NCI-H2029 treated with DMSO at 0.1 percent for 48 hours (cell line): ENCODE data around the gene FN3KRP.

Experiments
- DNase-seq: peaks from one replicate; lab custom pipeline; 2025; lab: John Stamatoyannopoulos, UW

FN3KRP gene

DNA sequence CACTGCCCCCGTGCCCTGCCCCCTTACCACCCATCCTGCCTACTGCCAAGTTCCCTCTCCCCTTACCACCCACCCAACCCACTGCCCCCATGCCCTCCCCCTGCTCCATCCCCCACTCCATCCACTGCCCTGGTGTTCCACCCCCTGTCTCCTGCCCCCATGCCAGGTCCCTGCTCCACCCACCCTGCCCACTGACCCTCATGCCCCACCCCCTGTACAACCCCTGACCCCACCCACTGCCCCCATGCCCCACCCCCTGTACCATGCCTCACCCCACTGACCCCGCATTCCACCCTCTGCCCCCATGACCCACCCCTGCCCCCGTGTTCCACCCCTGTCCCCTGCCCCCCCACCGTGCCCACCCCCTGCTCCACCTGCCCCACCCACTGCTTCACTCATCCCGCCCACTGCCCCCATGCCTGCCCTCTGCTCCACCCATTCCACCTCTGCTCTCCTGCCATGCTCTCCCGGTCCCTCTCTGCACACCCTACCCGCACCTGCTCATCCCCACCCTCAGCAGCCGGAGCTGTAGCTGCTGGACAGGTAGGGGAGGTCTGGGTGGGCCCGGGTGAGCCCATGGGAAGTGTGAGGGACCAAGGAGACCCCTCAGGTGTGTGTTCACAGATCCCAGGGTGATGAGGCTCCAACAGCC is 7.4 kb upstream of the FN3KRP start:
- no peak for DNase-seq

DNA sequence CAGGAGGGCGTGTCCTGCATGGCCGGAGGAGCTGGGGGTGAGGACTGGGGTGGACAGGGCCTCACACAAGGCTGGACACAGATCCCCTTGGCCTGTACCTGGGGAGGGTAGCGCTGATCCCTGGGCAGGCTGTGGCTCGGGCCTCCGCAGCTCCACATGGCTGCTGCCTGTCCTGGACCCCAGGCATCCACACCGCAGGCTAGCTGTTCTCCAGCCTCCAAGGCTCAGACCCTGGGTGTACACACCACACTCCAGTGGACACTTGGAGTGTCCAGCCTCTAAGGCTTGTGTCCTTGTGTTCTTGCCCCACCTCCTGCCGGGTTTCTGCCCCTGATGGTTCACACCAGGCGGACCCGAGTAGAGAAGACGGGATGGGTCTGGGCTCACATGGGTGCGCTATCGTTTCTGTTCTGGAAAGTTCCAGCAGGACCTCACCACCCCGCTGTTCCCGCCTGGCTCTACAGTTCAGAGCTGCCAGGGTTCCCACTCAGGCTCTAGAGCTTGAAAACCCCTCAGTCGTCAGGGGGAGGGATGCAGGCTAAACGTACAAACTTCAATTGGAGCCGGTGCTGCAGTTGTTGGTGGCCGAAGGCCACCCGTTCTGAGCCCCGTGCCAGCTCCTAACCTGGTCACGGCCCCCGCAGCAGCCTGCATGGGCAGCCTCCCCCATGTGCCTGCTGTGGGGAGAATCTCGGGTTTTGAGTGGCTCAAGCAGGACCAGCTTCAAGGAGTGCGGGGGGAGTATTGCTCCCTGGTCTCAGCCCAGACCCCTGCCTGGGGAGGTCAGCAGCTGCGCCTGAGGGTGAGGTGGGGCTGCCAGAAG is 6.6 kb upstream of the FN3KRP start:
- no peak for DNase-seq

DNA sequence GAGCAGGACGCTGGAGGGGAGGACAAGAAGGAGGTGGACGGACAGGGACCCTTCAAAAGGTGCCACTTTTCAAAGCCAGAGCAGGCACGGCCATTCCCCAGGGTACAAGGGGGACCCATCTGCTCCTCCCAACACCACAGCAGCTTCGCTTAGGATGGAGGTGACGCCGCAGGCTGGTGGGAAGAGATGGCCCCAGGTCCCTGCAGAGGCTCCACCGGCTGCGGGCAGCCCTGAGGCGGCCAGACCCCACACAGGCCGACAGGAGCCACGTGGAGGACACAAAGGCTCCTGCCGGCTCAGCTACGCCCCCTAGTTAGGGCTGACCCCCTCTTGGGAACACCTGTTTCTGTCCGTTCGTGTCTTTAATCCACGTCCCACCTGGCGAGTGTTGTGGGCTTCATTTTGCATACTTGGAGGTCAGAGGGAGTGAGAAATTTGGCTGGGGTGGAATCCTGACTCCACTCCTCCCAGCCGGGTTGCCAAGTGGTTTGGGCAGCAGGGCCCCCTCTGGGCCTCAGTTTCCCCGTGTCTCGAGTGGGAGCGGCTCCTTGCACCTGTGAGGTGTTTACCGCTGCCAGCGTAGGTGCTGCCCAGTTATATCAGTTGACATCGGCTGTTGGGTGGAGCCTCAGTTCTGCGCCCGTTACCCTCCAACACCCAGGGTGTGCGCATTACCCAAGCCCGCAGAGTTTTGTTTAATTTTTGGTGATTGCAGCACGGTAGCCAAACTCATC is 5.8 kb upstream of the FN3KRP start:
- no peak for DNase-seq

DNA sequence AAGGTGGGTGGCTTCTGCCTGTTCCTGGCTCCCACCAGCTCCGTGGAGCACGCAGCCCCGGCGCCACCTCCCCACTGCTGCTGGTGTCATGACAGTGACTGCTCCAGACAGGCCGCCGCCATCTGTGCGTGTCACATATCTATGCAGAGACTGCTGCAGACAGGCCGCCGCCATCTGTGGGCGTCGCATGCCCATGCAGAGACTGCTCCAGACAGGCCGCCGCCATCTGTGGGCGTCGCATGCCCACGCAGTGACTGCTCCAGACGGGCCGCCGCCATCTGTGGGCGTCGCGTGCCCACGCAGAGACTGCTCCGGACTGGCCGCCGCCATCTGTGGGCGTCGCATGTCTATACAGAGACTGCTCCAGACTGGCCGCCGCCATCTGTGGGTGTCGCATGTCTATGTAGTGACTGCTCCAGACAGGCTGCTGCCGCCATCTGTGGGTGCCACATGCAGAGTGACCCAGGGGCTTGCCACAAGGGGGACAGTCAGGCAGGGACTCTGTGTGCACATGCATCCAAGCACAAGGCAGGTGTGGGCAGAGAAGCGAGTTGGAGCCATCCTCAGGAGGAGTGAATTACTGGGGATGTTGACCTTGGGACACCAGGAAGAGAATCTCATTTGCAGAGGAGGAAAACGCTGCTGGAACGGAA is 3.3 kb upstream of the FN3KRP start:
- DNase-seq: no peak

DNA sequence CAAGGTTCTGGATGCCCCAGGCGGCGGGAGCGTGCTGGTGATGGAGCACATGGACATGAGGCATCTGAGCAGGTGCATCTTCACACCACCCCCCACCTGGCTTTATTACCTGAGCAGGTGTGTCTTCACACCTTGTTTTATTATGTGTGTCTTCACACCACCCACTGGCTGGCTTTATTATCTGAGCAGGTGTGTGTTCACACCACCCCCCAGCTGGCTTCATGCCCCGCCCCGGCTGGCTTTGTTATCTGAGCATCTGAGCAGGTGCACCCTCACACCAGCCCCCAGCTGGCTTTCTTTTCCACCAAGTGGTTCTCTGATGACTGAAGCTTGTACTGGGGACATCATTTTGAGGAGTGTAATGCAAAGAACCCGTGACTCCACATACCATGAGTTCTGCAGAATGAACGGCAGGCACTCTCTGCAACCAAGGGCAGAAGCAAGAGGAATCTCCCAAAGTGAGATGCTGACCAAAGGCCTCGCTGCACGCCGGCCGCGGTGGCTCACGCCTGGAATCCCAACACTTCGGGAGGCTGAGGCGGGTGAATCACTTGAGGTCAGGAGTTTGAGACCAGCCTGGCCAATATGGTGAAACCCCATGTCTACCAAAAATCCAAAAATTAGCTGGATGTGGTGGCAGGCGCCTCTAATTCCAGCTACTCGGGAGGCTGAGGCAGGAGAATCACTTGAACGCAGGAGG is 2.6 kb downstream of the FN3KRP start:
- DNase-seq: no peak

DNA sequence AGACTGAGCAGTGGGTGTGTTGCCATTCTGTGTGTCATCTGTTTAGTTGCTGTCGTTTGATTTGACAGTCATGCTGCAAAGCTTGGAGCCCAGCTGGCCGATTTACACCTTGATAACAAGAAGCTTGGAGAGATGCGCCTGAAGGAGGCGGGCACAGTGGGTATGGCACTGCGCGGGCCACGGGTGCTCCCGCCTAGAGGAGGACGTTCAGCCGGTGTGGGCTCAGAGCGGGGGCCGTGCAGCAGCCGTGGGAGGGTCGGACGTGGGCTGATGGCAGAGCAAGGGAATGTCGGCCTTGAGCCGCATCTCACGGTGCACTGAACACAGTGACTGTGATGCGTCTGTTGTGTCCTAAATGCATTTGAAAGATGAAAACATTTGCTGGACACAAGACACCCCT is 3.7 kb downstream of the FN3KRP start:
- no peak for DNase-seq

DNA sequence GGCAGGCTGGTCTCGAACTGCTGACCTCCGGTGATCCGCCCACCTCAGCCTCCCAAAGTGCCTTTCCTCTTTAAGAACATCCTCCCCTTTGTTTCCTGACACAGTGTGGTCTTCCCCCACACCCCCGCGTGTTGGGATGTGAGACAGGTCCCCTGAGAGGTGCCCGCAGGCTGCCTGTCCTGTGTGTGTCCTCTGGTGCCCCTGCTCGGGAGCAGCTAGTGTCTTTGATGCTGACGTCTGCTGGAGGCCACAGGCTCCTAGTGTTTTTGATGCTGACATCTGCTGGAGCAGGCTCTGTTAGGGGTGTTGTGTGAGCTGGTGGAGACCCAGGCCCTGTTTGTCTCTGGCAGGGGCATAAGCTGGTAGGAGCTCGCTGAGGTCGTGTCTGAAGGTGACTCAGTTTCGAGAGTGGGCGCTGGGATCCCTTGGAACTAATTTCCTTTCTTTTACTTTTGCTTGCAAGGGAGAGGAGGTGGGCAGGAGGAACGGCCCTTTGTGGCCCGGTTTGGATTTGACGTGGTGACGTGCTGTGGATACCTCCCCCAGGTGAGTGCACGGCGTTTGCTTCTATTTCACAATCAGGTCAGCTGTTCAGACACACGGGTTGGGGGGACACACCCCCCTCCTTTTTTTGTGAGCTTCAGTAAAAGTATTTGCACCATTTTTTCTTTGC is 6.0 kb downstream of the FN3KRP start:
- DNase-seq: no peak

DNA sequence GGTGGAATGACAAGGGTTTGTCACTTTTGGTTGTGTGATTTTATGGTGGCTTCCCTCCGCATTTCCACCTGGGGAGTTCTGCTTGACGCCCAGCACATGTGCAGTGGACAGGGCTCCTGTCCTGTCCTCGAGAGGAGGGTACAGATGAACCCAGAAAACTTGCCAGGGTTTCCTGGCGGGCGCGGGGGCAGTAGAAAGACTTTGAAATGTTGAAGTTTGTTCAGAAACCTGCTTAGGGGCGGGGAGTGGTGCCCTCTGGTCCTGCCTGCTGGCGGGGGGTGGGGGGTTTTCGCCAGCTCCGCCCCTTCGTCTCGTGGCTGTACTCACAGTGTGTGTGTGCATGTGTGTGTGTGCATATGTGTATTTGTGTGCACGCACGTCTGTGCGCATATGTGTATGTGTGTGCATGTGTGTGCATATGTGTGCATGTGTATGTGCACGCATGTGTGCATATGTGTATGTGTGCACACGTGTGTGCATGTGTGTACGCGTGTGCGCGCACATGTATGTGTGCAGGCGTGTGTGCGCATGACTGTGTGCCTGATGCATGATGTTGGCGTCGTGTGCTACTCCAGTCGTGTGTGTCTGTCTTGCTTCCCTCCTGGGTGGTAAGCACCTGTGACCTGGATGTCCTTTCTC is 6.8 kb downstream of the FN3KRP start:
- DNase-seq: no peak

DNA sequence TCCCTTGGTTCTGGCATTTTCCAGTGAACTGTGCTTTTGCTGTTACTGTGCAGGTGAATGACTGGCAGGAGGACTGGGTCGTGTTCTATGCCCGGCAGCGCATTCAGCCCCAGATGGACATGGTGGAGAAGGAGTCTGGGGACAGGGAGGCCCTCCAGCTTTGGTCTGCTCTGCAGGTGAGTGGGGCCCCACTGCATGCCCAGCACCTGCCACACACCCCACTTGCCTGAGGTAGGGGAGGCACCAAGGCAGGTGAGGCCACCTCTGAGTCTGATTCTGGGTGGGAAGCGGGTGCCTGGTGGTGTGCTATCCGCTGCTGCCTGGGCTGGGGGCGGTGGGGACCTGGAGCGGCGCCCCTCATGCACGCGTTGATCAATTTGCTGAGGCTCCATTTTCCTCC is 9.9 kb downstream of the FN3KRP start:
- no peak for DNase-seq

DNA sequence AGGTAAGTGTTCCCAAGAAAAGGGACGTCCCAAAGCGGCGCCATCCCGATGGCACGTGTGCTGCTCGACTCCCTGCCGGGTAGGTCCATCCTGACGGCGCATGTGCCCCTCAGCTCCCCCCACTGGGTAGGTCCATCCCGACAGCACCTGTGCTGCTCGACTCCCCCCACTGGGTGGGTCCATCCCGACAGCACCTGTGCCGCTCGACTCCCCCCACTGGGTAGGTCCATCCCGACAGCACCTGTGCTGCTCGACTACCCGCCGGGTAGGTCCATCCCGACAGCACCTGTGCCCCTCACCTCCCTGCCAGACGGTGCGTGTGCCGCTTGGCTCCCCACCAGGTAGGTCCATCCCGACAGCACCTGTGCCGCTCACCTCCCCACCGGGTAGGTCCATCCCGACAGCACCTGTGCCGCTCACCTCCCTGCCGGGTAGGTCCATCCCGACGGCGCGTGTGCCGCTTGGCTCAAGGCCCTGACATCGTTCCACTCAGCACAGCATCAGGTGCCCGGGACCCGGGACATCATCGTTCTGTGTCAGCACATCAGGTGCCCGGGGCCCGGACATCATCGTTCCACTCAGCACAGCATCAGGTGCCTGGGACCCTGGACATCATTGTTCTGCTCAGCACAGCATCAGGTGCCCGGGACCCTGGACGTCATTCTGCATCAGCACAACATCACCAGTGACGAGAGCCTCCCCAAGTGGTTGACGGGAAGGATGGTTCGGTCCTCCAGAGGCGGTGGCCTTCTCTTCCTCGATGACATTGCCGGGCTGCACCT is 13.2 kb downstream of the FN3KRP start:
- DNase-seq: no peak

DNA sequence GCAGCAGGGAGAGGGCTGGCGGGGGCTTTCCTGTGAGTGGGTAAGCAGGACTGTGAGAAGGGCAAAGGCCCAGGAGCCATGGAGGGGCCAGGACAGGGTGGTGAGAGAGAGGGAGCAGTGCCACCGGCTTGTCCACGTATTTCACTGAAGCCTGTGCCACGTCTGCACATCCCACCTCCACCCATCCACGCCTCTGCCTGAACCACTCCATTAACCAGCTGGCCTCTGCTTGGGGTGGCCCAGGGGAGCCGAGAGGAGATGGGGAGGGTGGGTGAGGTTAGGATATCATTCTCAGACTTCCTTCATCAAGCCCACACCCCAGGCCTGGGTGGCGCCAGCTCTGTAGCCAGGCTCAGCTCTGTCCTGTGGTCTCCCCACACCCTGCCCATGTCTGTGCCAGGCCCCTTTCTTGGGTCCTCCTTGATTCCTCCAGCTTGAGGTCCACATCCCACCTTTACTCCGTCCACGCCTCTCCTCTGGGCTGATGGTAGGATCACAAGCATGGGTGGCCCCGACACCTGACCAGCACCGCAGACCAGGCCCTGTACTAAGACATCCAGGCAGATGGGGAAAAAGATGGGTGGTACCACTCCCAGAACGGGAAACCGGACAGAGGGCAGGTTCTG is 15.7 kb downstream of the FN3KRP start:
- DNase-seq: no peak

DNA sequence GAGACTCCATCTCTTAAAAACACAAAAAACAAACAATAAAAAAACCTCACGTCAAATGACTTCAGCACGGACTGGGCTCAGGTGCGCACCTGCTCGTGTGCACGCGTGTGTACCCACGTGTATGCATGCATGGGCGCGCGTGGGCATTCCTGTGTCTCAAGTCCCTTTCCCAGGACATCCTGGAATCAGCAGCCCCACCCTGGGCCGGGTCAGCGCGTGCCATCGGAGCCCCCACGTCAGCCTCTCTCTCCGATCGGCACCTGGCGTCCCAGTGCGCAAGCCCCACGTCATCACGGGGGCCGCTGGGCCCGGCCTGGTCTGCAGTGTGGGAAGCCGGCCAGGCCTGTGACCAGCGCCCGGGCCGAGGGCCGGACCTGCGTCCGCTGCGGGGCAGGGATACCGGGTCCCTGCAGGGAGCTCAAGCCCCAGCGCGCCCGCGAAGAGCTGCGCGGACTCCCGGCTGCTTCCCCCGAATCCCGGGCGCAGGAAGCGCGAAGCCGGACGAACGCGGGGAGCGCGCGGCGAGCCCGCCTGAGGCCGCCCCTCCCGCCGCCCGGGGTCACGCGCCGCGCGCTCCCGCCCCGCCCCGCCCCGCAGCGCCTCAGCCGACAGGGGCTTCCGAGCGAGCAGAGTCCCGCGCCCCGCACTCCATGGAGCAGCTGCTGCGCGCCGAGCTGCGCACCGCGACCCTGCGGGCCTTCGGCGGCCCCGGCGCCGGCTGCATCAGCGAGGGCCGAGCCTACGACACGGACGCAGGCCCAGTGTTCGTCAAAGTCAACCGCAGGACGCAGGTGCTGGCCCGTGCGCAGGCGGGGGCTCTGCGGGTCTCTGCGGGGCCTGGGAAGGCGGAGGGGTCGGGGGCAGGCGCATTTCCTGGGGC is 18.7 kb downstream of the FN3KRP start, which contains the start of gene FN3K:
Gene FN3K (plus strand): TSS at position 629 of the 880 bp plus-strand sequence. CDS start 22 bp downstream, at position 651.
- no peak for DNase-seq

DNA sequence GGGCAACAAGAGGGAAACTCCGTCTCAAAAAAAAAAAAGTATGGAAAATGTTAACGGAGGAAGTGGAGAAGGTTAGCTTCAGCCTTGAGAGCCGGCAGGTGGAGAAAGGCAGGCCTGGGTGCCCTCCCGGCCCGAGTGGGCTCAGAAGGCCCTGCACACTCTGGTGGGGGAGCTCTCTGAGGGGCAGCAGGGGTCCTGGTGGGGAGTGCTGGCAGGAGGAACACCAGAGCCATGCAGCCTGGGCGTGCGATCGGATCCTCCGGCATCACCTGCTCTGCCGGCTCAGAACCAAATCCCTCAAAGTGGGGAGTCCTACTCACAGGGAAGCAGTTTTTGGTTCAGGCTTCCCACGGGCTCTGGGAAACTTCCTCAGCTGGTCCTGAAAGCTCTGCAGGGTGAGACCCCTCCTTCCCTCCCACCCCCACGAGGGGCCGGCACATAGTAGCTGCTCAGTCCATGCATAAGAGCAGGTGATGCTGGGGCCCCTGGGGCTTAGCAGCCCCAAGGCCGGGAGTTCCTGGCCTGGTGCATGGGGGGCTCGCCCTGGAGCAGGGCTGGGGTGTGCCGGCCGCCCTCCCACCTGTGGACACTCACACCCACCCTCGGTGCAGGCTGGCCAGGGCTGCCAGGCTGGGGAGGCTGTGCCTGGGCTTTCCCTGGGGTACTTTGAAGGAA is 20.1 kb downstream of the FN3KRP start:
- no peak for DNase-seq

DNA sequence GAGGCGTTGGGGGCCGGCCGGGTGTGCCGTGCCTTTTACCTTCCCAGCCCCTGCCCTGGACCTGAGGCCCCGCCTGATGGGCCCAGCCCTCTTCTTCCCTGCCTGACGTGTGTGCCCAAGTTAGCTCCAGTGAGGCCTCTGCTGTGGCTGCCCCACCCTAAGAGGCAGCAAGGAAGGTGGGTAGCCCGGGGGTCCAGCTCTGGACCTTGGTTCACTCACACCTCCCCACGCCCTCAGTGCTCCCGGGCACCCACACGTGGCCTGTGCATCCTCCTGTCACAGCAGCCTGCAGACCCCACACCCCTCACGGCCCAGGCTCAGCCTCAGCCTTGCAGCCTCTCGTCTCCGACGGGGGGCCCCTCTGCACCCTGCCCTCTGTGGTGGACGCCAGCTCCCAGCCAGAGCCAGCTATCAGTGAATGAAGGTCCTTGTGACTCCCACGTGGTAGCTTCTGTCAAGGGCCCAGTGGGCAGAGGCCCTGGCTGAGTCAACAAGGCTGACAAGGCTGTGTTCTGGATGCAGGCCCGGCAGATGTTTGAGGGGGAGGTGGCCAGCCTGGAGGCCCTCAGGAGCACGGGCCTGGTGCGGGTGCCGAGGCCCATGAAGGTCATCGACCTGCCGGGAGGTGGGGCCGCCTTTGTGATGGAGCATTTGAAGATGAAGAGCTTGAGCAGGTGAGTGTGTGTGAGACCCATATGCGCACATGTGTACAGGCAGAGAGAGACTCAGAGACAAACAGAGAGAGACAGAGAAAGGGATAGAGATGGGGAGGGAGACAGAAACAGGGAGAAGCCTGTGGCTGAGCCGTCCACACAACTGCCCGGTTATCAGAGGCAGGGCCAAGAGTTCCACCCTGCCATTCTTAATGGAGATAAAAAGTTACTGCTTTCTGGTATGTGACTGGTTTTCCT is 21.7 kb downstream of the FN3KRP start:
- peak; percentile 68 for DNase-seq

DNA sequence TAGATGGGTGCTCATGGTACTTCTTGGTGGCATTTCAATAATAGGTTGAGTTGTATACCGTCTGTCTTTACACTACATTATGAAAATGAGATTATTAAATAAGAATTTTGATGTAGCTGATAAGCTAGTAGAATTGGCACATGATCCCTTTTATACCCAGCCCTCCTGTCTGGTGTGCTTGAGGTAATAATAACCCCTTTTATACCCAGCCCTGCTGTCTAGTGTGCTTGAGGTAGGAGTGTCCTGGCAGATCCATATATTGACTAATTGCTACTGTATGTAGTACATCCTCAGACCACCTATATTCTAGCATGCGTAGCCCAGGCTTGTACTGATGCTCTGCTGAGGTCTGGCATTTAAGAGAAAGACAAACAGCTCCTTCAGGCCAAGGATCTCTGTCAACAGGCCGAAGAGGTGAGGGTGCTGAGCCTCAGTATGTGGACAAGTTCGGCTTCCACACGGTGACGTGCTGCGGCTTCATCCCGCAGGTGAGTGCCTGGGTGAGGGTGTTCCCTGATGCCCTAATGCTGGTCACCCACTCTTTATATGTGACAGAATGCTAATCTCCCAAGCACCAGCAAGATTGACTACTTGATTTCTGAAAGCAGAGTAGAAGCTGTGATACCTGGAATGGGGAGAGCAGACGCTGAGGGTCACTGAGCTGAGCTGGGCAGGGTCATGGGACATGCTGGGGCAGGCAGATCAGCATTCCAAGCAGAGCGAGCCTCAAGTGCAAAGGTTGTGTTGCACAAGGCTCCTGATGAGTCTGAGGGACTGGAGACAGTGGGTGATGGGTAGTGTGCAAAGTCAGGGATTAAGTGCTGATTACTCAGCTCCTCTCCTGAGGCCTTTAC is 24.6 kb downstream of the FN3KRP start:
- DNase-seq: no peak
